ENCODE data around the gene PES1. TPM values are rescaled to one million over a fixed set of nuclear protein-coding genes. Genes with fewer than 3 reads are reported as not detected.
"Not testable (repeated sequence)": the region's sequence is repeated elsewhere in the genome, so short reads cannot be mapped to it uniquely, and the experiment has no call there.

Gene PES1
- total and polyA plus RNA-seq, 2 donors (not counting 3 experiments of a cell fraction or from before 2014, with no cell fraction given) = 110 to 135 TPM

- no peaks in the 10 kb centered on the region for H3K9me1 ChIP-seq (replicated peaks; ENCODE audit: control insufficient read depth, extremely low read depth, insufficient read depth, low read length)
- H3K4me2 ChIP-seq (ENCODE audit: insufficient read depth, low read length) = peak overlapping the region; percentile 85
- no peaks in the 10 kb centered on the region for H3K27me3 ChIP-seq (ENCODE audit: control insufficient read depth in 2 of 2, insufficient read depth in 2 of 2, low read length in 2 of 2)
- H3K79me2 ChIP-seq (ENCODE audit: control insufficient read depth, insufficient read depth, low read length) = peaks cover 29% of the 10 kb centered on the region
- TF ChIP-seq CTCF (IDR thresholded peaks at IDR 0.05; ENCODE audit: extremely low read depth in 1 of 2, insufficient read depth in 1 of 2, low read depth in 1 of 2, low read length in 2 of 2) = peak; percentile 95 to 98
- no peak for TF ChIP-seq MYC (IDR thresholded peaks at IDR 0.05; ENCODE audit: low read depth, low read length)
- TF ChIP-seq POLR2AphosphoS5 (IDR thresholded peaks at IDR 0.05; ENCODE audit: insufficient read depth, low read depth, low read length) = peak; percentile 75
- TF ChIP-seq FOS (IDR thresholded peaks at IDR 0.05; ENCODE audit: borderline replicate concordance, insufficient read depth, low read length) = peak; percentile 98
- POLR2A ChIA-PET = interaction anchor here (0.7 to 1.5 kb wide), 4 partner anchors 15 to 340 kb away, joined by 3 to 6 read pairs (median 6); partner anchors contain the start of gene TCN2
- DNase-seq (ENCODE audit: low read depth, low spot score) (peak; percentile 91), FAIRE-seq (peak; percentile 99)
- no peaks in the 10 kb centered on the region for H3K36me3 ChIP-seq (ENCODE audit: control insufficient read depth in 2 of 2, extremely low read depth in 1 of 2, insufficient read depth in 2 of 2, low read length in 2 of 2)
- CTCF ChIA-PET = interaction anchor here (0.6 to 4.4 kb wide), 49 partner anchors 9 to 514 kb away, joined by 3 to 486 read pairs (median 5); partner anchors contain the start of genes DUSP18, OSBP2, PES1 and TCN2
- intact Hi-C loops (cut with micrococcal nuclease) = loop anchor here (1.0 to 2.0 kb wide), 9 partner anchors 15 to 448 kb away; partner anchors contain the start of genes DUSP18, OSBP2 and TCN2
- peaks cover 31% of the 10 kb centered on the region for H3K4me1 ChIP-seq (ENCODE audit: control insufficient read depth, extremely low read depth, insufficient read depth, low read length)
- dilution Hi-C loops (cut with MboI; ENCODE audit: extremely low pct_ligation_motif_present, low sequenced_read_pairs) = no loop called here
- peak overlapping the region; percentile 43 for H3K9ac ChIP-seq (replicated peaks; ENCODE audit: extremely low read depth, insufficient read depth, low read length)
- no peaks in the 10 kb centered on the region for H3K9me3 ChIP-seq (replicated peaks; ENCODE audit: control insufficient read depth, insufficient read depth, low read length)
- H3K4me3 ChIP-seq (replicated peaks in 1 of 3; ENCODE audit: insufficient read depth in 1 of 3, low read depth in 1 of 3, low read length in 3 of 3) = peak overlapping the region; percentile 20 to 52 (median 51)
- H3K27ac ChIP-seq (ENCODE audit: insufficient read depth, low read depth, low read length) = peak overlapping the region; percentile 93
- peak overlapping the region; percentile 73 for H2AFZ ChIP-seq (ENCODE audit: low read depth, low read length)
- BruUV-seq (replicated peaks) = TSS peak; percentile 90
- H4K20me1 ChIP-seq (replicated peaks; ENCODE audit: control insufficient read depth, extremely low read depth, insufficient read depth, low read length) = no peaks in the 10 kb centered on the region
Measured at GRCh38 chr22:30634471-30635233, 42.9 kb upstream of the PES1 start.

DNA sequence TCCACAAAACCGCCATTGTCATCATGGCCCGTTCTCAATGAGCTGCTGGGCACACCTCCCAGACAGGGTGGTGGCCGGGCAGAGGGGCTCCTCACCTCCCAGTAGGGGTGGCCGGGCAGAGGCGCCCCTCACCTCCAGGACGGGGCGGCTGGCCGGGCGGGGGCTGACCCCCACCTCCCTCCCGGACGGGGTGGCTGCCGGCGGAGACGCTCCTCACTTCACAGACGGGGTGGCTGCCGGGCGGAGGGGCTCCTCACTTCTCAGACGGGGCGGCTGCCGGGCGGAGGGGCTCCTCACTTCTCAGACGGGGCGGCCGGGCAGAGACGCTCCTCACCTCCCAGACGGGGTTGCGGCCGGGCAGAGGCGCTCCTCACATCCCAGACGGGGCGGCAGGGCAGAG lies 39.8 kb upstream of the PES1 start:
- dilution Hi-C loops (cut with MboI; ENCODE audit: extremely low pct_ligation_motif_present, low sequenced_read_pairs); H3K36me3 ChIP-seq (ENCODE audit: control insufficient read depth in 2 of 2, extremely low read depth in 1 of 2, insufficient read depth in 2 of 2, low read length in 2 of 2); FAIRE-seq; POLR2A ChIA-PET; H3K4me2 ChIP-seq (ENCODE audit: insufficient read depth, low read length); H3K27ac ChIP-seq (ENCODE audit: insufficient read depth, low read depth, low read length); DNase-seq (ENCODE audit: low read depth, low spot score); H3K9me1 ChIP-seq (replicated peaks; ENCODE audit: control insufficient read depth, extremely low read depth, insufficient read depth, low read length); H3K79me2 ChIP-seq (ENCODE audit: control insufficient read depth, insufficient read depth, low read length); H3K27me3 ChIP-seq (ENCODE audit: control insufficient read depth in 2 of 2, insufficient read depth in 2 of 2, low read length in 2 of 2); intact Hi-C loops (cut with micrococcal nuclease); H3K9me3 ChIP-seq (replicated peaks; ENCODE audit: control insufficient read depth, insufficient read depth, low read length); CTCF ChIA-PET; H2AFZ ChIP-seq (ENCODE audit: low read depth, low read length); H3K9ac ChIP-seq (replicated peaks; ENCODE audit: extremely low read depth, insufficient read depth, low read length); H3K4me3 ChIP-seq (replicated peaks in 1 of 3; ENCODE audit: insufficient read depth in 1 of 3, low read depth in 1 of 3, low read length in 3 of 3); BruUV-seq (replicated peaks); H4K20me1 ChIP-seq (replicated peaks; ENCODE audit: control insufficient read depth, extremely low read depth, insufficient read depth, low read length): not testable (repeated sequence)
- H3K4me1 ChIP-seq (ENCODE audit: control insufficient read depth, extremely low read depth, insufficient read depth, low read length) = peaks cover 38% of the 10 kb centered on the region

Measured in endothelial cell of umbilical vein (primary cell).